ENCODE results near the gene RBM38.

Gene RBM38

DNA sequence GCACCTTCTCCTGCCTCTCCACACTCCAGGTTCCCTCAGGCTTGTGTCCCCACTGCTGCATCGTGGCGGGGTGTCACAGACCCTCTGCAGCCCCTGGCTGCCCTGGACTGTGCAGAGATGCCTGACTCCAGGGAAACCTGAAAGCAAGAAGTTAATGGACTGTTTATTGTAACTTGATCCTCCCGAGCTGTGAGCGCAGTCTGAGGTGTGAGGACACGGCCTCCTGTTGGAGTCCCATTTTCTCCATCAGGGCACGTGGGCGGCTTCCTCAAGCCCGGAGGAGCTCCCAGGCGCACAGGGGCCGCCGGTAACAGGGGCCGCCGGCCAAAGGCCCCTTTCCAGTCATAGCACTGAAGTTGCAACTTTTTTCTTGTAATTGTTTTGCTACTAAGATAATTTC, 16.9 kb downstream of the RBM38 start:
- TF ChIP-seq, protein P1, sequence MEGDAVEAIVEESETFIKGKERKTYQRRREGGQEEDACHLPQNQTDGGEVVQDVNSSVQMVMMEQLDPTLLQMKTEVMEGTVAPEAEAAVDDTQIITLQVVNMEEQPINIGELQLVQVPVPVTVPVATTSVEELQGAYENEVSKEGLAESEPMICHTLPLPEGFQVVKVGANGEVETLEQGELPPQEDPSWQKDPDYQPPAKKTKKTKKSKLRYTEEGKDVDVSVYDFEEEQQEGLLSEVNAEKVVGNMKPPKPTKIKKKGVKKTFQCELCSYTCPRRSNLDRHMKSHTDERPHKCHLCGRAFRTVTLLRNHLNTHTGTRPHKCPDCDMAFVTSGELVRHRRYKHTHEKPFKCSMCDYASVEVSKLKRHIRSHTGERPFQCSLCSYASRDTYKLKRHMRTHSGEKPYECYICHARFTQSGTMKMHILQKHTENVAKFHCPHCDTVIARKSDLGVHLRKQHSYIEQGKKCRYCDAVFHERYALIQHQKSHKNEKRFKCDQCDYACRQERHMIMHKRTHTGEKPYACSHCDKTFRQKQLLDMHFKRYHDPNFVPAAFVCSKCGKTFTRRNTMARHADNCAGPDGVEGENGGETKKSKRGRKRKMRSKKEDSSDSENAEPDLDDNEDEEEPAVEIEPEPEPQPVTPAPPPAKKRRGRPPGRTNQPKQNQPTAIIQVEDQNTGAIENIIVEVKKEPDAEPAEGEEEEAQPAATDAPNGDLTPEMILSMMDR (IDR thresholded peaks at IDR 0.05) = no peak

DNA sequence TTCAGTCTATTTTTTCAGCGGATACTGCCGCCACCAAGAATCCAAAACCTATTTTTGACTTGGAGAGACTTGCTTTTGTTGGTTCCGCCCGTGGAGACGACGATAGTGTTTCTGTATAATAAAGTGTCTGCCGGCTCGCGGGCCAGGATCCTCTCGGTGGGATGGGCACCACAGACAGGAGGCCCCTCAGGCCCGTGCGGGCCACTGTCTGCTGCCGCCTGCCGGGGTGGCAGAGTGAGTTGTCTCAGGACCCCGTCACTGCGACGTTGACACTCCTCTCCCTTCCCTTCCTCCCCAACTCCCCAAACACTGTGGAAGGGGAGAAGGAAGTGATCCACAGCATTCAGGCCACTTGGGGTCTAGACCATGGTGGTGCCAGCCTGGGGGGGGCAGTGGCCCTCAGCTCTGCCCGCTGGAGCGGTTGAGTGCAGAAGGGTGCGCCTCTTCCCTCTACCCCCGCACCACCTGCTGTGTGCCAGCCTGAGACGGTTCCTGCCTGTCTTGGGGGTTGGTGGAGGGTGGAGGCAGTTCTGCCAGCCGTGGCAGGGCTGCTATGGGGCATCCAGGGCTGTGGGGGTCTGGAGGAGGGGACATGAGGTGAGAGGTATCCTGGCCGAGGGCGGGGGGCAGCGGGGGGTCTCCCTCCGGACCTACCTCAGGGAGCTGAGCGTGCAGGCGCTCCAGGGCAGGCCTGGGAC, 17.5 kb downstream of the RBM38 start:
- TF ChIP-seq, protein P1 (IDR thresholded peaks at IDR 0.05) = no peak

DNA sequence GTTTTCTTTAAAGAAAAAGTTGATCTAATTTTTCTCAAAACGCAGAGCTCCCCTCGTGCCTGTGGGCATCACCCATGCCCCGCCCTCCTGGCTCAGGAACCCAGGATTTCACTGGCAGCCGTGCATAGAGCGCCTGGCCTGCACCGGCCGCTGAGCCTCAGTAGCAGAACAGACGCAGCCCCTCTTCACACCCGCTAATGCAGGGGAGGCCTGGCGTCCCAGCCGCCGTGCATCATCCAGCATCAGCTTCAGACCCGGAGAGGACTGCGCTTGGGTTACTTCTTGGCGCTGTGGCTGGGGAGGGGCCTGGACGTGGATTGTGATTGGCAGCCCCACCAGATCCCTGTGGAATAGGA, 18.1 kb downstream of the RBM38 start:
- TF ChIP-seq, protein P1 (IDR thresholded peaks at IDR 0.05) = no peak

DNA sequence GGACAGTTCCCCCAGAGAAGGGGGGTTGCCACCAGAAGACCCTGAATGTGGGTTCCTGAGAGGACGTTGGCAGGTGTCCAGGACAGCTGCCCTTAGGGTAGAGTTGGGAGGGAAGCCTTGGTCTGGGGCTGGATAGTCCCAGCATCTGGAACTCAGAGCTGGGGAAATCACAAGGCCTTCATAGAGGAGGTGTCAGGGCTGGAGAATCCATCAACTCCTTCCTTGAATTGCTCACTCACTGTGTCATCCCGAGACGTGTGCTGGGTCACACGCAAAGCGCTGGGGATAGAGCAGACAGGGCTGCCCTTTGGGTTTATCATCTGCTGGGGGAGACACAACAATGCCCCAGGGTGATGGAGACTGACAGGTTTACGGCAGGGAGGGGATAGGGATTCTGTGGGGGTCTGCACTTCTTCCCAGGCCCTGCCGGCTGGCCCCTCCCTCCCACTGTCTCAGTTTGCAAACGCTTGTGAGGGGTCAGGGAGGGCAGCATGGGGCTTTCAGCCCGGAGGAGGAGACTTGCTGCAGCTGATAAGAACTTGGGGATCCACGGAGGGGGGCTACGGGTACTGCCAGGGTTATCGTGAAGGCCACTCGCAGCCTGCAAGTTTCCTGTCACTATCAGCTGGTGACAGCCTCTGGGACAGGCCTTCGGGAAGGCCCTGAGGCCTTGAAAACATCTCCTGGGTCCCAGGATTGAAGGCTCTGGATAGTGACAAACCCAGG, 18.6 kb downstream of the RBM38 start:
- TF ChIP-seq, protein P1 (IDR thresholded peaks at IDR 0.05) = no peak

DNA sequence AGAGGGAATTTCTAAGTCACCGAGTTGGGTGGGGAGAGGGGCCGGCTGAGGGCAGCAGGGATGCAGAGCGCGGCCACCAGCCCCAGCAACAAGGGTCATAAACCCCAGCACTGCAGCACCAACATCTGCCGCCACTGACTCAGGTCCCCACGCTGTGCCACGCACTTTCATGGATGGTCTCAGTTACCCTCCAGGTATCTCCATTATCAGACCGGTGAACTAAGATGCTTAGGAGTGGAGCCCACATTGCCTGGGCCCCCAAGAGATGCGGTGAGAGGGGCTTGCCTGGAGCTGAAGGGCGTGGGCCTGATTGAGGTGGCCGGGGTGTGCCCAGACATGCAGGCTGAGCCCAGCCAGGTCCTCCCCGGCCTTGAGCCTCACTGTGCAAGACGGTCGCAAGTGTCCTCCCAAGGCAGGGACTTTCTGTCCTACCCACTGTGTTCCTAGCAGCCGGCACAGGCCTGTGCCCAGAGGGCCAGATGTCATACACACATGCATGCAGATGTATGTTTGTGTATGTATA, 19.3 kb downstream of the RBM38 start:
- TF ChIP-seq, protein P1 (IDR thresholded peaks at IDR 0.05) = no peak

DNA sequence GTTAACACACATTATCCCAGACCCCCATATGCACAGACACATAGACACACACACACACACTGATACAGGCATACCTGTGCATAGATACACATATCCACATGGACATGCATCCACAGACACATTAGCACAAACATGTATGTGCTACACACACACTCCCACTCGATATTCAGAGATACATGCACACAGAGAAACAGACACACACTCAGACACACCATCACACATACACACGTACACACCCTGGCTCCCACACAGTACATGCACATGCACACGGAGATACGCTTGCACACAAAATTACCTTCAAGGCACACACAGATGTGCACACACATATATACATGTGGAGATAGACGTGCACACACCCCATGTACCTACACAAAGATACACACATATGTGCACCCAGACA, 19.7 kb downstream of the RBM38 start:
- TF ChIP-seq, protein P1 (IDR thresholded peaks at IDR 0.05) = no peak

DNA sequence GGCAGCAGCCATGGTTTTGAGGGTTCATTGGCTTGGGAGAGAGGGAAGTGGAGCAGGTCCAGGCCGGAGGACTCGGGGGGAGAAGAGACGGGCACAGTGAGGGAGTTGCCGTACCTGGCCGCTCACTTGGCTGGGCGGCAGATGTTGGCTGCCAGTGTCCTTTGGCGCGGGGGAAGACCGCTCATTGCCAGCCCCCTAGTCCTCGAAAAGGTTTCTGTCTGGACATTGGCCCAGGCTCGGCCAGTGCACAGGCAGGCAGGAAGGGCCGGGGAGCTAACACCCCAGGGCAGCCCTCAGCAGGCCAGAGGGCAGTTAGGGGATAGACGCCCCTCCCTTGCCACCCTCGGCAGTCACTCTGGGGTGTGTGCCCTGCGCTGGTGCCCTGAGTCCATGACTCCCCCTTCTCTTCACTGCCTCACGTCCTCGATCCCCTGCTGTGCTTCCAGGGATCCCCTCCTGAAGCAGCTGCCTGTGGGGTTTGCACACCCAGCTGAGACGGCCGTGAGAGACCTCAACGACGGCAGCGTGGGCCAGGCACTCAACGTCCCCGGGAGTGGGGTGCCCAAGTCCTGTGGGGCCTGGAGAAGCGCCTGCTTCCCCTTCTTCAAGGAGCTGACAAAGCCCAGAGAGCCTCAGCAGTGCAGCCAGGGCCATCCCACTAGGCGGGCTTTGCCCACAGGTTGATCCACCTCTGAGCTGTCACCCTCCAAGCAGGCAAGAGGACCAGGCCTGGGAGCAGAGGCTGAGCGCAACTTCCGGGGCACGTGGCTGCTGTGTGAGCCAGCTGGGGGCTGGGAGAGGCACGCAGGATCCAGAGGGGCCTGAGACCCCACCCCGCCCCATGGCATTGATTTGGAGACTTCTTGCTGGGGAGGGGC, 20.4 kb downstream of the RBM38 start:
- TF ChIP-seq, protein P1 (IDR thresholded peaks at IDR 0.05) = no peak
